Neural crest cell (in vitro differentiated cells): ENCODE results near the gene GALNT5. TPM values are rescaled to one million over a fixed set of nuclear protein-coding genes. Genes with fewer than 3 reads are reported as not detected.

Experiments used
- DNase-seq: peaks from one replicate; pipeline ENCODE4 v3.0.0; 2021; ENCODE audit warnings: low read depth, mixed read lengths, low spot score
- H3K27ac Mint-ChIP-seq: one replicate; pipeline ENCODE4 v1.8.0; 2021; ENCODE audit warnings: mild to moderate bottlenecking, mixed read lengths; ENCODE audit not compliant: unreplicated experiment
- H3K27me3 Mint-ChIP-seq: 2 replicates; pipeline ENCODE4 v1.8.0; 2021; ENCODE audit warnings: low read depth, mild to moderate bottlenecking, mixed read lengths
- H3K36me3 Mint-ChIP-seq: 2 replicates; pipeline ENCODE4 v1.8.0; 2021; ENCODE audit warnings: low read depth, mild to moderate bottlenecking, mixed read lengths
- H3K4me1 Mint-ChIP-seq: 2 replicates; pipeline ENCODE4 v1.8.0; 2021; ENCODE audit warnings: mixed read lengths
- H3K4me3 Mint-ChIP-seq: one replicate; pipeline ENCODE4 v1.8.0; 2021; ENCODE audit warnings: mild to moderate bottlenecking, mixed read lengths
- H3K9me3 Mint-ChIP-seq: 2 replicates; pipeline ENCODE4 v1.8.0; 2021; ENCODE audit warnings: mixed read lengths
- long read RNA-seq: library from polyadenylated mRNA; unstranded; transcript quantifications from one replicate; pipeline ENCODE4 v2.0.0, GENCODE V29; 2020
- total RNA-seq: library from RNA; stranded (reverse); gene quantifications from 2 replicates; pipeline ENCODE4 v1.2.1, GENCODE V29; 2021
- TF ChIP-seq, protein P1 (sequence below): fragments of 200-600 bp; sonication (generic); conservative IDR thresholded peaks from 2 replicates; pipeline ENCODE4 v1.5.0; 2021; ENCODE audit warnings: antibody characterized with exemption, mild to moderate bottlenecking

The GALNT5 gene, protein sequence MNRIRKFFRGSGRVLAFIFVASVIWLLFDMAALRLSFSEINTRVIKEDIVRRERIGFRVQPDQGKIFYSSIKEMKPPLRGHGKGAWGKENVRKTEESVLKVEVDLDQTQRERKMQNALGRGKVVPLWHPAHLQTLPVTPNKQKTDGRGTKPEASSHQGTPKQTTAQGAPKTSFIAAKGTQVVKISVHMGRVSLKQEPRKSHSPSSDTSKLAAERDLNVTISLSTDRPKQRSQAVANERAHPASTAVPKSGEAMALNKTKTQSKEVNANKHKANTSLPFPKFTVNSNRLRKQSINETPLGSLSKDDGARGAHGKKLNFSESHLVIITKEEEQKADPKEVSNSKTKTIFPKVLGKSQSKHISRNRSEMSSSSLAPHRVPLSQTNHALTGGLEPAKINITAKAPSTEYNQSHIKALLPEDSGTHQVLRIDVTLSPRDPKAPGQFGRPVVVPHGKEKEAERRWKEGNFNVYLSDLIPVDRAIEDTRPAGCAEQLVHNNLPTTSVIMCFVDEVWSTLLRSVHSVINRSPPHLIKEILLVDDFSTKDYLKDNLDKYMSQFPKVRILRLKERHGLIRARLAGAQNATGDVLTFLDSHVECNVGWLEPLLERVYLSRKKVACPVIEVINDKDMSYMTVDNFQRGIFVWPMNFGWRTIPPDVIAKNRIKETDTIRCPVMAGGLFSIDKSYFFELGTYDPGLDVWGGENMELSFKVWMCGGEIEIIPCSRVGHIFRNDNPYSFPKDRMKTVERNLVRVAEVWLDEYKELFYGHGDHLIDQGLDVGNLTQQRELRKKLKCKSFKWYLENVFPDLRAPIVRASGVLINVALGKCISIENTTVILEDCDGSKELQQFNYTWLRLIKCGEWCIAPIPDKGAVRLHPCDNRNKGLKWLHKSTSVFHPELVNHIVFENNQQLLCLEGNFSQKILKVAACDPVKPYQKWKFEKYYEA
- total RNA-seq = 0.12 and 0.20 TPM in 2 replicates
- long read RNA-seq = 0 reads

DNA sequence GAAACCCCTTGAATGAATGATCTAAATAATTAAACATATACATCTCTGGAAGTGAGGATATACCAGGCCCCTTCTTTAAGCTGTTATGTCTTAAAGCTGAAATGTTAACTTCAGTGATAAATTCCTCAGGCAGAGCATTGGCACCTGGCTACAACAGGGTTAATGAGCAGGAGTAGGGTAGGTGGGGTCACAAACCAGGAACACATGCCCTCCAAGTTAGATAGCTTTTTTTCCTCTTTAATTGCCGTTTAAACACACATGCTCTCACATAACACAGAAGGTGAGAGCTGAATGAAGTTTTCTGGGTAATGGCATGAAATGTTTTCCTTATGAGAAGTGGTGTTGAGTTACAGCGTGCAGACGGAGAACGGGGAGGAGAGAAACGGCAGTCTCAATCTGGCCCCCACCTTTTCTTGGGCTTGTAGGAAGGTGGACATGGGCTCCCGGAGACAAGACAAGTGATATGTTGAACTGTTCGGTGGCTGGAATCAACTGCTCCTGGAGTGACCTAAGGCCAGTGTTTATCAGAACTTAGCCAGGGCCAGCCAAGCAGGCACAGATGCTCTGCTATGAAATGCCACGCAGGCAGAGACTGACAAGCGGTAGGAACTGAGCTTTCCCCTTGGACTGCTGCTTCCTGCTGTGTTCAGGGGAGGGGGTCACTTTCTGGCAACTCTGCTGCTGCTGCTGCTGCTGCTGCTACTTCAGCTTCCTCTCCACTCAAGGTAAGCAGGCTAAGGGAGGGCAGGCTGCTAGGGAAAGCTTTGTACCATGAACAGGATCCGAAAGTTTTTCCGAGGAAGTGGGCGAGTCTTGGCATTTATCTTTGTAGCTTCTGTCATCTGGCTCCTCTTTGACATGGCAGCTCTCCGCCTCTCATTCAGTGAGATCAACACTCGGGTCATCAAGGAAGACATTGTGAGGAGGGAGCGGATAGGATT lies at the start of gene GALNT5:
TSS of gene GALNT5 (plus strand) at position 394 of the 941 bp plus-strand sequence. CDS start at position 772, 378 bp downstream.
- Mint-ChIP-seq H3K27me3 (peaks cover 44% of the 10 kb centered on the region), H3K4me3 (peak within 1 kb of the TSS; percentile 54), H3K36me3 (no peaks in the 10 kb centered on the region), H3K9me3 (no peaks in the 10 kb centered on the region), H3K4me1 (peaks cover 21% of the 10 kb centered on the region), H3K27ac (no peak within 1 kb of the TSS)
- DNase-seq = no peak
- TF ChIP-seq, protein P1, sequence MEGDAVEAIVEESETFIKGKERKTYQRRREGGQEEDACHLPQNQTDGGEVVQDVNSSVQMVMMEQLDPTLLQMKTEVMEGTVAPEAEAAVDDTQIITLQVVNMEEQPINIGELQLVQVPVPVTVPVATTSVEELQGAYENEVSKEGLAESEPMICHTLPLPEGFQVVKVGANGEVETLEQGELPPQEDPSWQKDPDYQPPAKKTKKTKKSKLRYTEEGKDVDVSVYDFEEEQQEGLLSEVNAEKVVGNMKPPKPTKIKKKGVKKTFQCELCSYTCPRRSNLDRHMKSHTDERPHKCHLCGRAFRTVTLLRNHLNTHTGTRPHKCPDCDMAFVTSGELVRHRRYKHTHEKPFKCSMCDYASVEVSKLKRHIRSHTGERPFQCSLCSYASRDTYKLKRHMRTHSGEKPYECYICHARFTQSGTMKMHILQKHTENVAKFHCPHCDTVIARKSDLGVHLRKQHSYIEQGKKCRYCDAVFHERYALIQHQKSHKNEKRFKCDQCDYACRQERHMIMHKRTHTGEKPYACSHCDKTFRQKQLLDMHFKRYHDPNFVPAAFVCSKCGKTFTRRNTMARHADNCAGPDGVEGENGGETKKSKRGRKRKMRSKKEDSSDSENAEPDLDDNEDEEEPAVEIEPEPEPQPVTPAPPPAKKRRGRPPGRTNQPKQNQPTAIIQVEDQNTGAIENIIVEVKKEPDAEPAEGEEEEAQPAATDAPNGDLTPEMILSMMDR = no peak

GRCh38 chr2:157216286-157216965 lies 41.1 kb upstream of the GALNT5 start:
- no peak for DNase-seq
- Mint-ChIP-seq H3K27ac (no peak overlapping the region), H3K36me3 (no peaks in the 10 kb centered on the region), H3K27me3 (no peaks in the 10 kb centered on the region), H3K4me1 (no peaks in the 10 kb centered on the region), H3K9me3 (no peaks in the 10 kb centered on the region), H3K4me3 (no peak overlapping the region)
- TF ChIP-seq, protein P1 = no peak

GRCh38 chr2:157217409-157217808 lies 40.1 kb upstream of the GALNT5 start:
- H3K27me3 Mint-ChIP-seq = no peaks in the 10 kb centered on the region
- no peak for DNase-seq
- no peak overlapping the region for H3K27ac Mint-ChIP-seq
- TF ChIP-seq, protein P1 = no peak
- no peaks in the 10 kb centered on the region for H3K36me3 Mint-ChIP-seq
- no peaks in the 10 kb centered on the region for H3K9me3 Mint-ChIP-seq
- H3K4me3 Mint-ChIP-seq = no peak overlapping the region
- no peaks in the 10 kb centered on the region for H3K4me1 Mint-ChIP-seq

DNA sequence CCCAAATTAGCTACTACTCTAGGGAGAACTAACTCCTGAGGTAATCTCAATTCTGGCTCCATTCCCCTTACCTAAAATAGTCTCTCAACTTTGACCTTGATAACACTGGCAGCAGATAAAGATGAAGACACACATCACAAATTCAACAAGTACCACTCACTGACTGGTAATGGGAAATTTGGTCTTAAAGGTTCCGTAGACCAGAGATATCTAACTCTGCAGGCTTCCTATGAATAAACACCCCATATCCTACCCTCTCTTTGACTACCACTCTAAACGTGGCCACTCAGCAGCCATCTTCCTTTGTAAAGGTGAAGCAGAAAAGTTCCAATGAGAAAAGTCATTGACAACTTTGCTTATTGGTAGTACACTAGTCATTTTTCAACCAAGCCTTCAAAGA lies 38.6 kb upstream of the GALNT5 start:
- Mint-ChIP-seq H3K36me3 (no peaks in the 10 kb centered on the region), H3K27me3 (no peaks in the 10 kb centered on the region), H3K9me3 (no peaks in the 10 kb centered on the region), H3K4me3 (no peak overlapping the region), H3K27ac (no peak overlapping the region), H3K4me1 (no peaks in the 10 kb centered on the region)
- no peak for DNase-seq
- TF ChIP-seq, protein P1 = no peak
